ENCODE data around the gene CSPG4. TPM values are rescaled to one million over a fixed set of nuclear protein-coding genes. Genes with fewer than 3 reads are reported as not detected.

Gene CSPG4
- total and polyA plus RNA-seq, 12 donors = 7.4 to 19.8 (median 12.1) TPM

- intact Hi-C loops (cut with DNase I) = loop anchor here in 6 of 10 donors (1.0 to 5.0 kb wide), 5 partner anchors 36 to 75 kb away; no protein-coding TSS in a partner anchor
- Histone ChIP-seq H3K4me1 (peaks cover 16 to 43% (median 29%) of the 10 kb centered on the region in 9 donors), H3K36me3 (no peaks in the 10 kb centered on the region), H3K27ac (no peak overlapping the region), H3K27me3 (peaks cover 0 to 6% (median 0%) of the 10 kb centered on the region in 7 donors), H3K4me3 (no peak overlapping the region), H3K9me3 (no peaks in the 10 kb centered on the region)
- WGBS, 2 donors = 68% methylated on average over 17 of the region's 17 CpGs
- ATAC-seq (peak in 5 of 8 donors; percentile 30 to 43 (median 35)), DNase-seq (peak; percentile 51 to 61)
- peak; percentile 13 to 66 (median 56) for TF ChIP-seq CTCF (IDR thresholded peaks at IDR 0.05)
These were observed 15.4 kb upstream of the CSPG4 start for GRCh38 chr15:75727851-75728715.

GRCh38 chr15:75727031-75727531 lies 14.4 kb upstream of the CSPG4 start:
- no peaks in the 10 kb centered on the region for H3K36me3 ChIP-seq
- no peak for TF ChIP-seq CTCF (IDR thresholded peaks at IDR 0.05)
- peaks cover 6 to 36% (median 20%) of the 10 kb centered on the region in 9 donors for H3K4me1 ChIP-seq
- no peak overlapping the region for H3K27ac ChIP-seq
- DNase-seq = no peak
- no peak overlapping the region for H3K4me3 ChIP-seq
- no peaks in the 10 kb centered on the region for H3K9me3 ChIP-seq
- WGBS, 2 donors = 91 to 93% methylated on average over 20 of the region's 20 CpGs
- ATAC-seq = no peak
- intact Hi-C loops (cut with DNase I) = loop anchor here in 4 of 10 donors (5.0 kb wide), 3 partner anchors 35 to 75 kb away; no protein-coding TSS in a partner anchor
- H3K27me3 ChIP-seq = peaks cover 0 to 6% (median 0%) of the 10 kb centered on the region in 7 donors

- no peak for TF ChIP-seq CTCF (IDR thresholded peaks at IDR 0.05)
- Histone ChIP-seq H3K27me3 (peaks cover 0 to 6% (median 0%) of the 10 kb centered on the region in 7 donors), H3K27ac (no peak overlapping the region), H3K4me1 (peaks cover 0 to 30% (median 11%) of the 10 kb centered on the region in 9 donors), H3K4me3 (no peak overlapping the region), H3K36me3 (no peaks in the 10 kb centered on the region), H3K9me3 (no peaks in the 10 kb centered on the region)
- DNase-seq (no peak), ATAC-seq (no peak)
- intact Hi-C loops (cut with DNase I) = loop anchor here in 4 of 10 donors (5.0 kb wide), 3 partner anchors 34 to 76 kb away; no protein-coding TSS in a partner anchor
- WGBS, 2 donors = 69 to 76% methylated on average over 11 of the region's 11 CpGs
These were observed 13.3 kb upstream of the CSPG4 start for GRCh38 chr15:75725719-75726607.

All from heart right ventricle (tissue), 16 donors.